GM18499 (cell line): ENCODE data around the gene PDCD10.

ENCODE experiments used
- ATAC-seq: cut with Tn5 transposase; IDR thresholded peaks from one replicate; pipeline ENCODE4 v1.9.1; 2021; ENCODE audit warnings: moderate number of reproducible peaks; ENCODE audit not compliant: insufficient read depth, unreplicated experiment

Gene PDCD10

GRCh38 chr3:167734498-167735232 lies at the start of gene PDCD10:
Gene PDCD10 (minus strand): TSS chr3:167734892. CDS start chr3:167720157, 14,735 bp downstream.
- peak; percentile 87 for ATAC-seq

- ATAC-seq, result no peak
Observed at GRCh38 chr3:167783781-167784180, 49.1 kb upstream of the PDCD10 start.

- ATAC-seq, result no peak
Observed at GRCh38 chr3:167780214-167780883, 45.7 kb upstream of the PDCD10 start.

GRCh38 chr3:167777356-167777755 lies 42.7 kb upstream of the PDCD10 start:
- no peak for ATAC-seq

- ATAC-seq, result no peak
Observed at GRCh38 chr3:167776066-167776685, 41.5 kb upstream of the PDCD10 start.

- ATAC-seq, result peak; percentile 93
Observed at GRCh38 chr3:167773584-167773983, 38.9 kb upstream of the PDCD10 start.

- ATAC-seq, result no peak
Observed at GRCh38 chr3:167772992-167773391, 38.3 kb upstream of the PDCD10 start.

- no peak for ATAC-seq
Observed at GRCh38 chr3:167762296-167762695, 27.6 kb upstream of the PDCD10 start.

- no peak for ATAC-seq
Observed at GRCh38 chr3:167761302-167761701, 26.6 kb upstream of the PDCD10 start.

GRCh38 chr3:167754049-167754448 lies 19.4 kb upstream of the PDCD10 start:
- ATAC-seq, result no peak

- peak; percentile 98 for ATAC-seq
Observed at GRCh38 chr3:167750272-167750971, 15.7 kb upstream of the PDCD10 start.

GRCh38 chr3:167749728-167750127 lies 15.0 kb upstream of the PDCD10 start:
- no peak for ATAC-seq

GRCh38 chr3:167749209-167749608 lies 14.5 kb upstream of the PDCD10 start:
- ATAC-seq, result no peak

- no peak for ATAC-seq
Observed at GRCh38 chr3:167743799-167744198, 9.1 kb upstream of the PDCD10 start.

GRCh38 chr3:167742338-167742737 lies 7.6 kb upstream of the PDCD10 start:
- ATAC-seq, result no peak

- ATAC-seq, result peak; percentile 90
Observed at GRCh38 chr3:167740961-167741587, 6.4 kb upstream of the PDCD10 start.

- no peak for ATAC-seq
Observed at GRCh38 chr3:167739190-167739810, 4.6 kb upstream of the PDCD10 start.

GRCh38 chr3:167738037-167738436 lies 3.3 kb upstream of the PDCD10 start:
- ATAC-seq, result no peak

- no peak for ATAC-seq
Observed at GRCh38 chr3:167736997-167737396, 2.3 kb upstream of the PDCD10 start.

- ATAC-seq, result no peak
Observed at GRCh38 chr3:167736264-167736787, 1.6 kb upstream of the PDCD10 start.
